Measurements from ENCODE around the gene XIRP2. TPM values are rescaled to one million over a fixed set of nuclear protein-coding genes. Genes with fewer than 3 reads are reported as not detected.

The XIRP2 gene
- total RNA-seq, 2 experiments from 2014 or later: not detected

DNA sequence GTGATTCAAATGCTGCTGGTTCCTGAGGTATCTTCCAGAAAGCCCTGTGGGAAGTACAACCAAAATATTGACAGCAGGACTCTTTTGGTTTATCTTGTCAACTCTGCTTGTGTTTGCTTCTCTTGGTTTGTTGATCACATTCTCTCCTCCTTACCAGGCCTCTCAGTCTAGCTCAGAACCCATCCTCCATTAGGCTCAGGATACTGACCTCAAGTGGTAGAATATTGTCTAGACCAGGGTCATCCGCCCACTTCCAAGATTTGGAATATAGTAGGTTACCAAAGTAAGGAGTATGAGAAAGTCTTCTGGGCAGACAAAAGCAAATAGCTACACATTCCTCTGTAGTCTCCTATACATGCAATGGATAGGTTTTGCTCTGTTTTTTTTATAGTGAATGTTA, 56.6 kb downstream of the XIRP2 start:
- Mint-ChIP-seq H3K27ac (no peak overlapping the region), H3K4me1 (ENCODE audit: low read depth) (no peaks in the 10 kb centered on the region), H3K4me3 (no peak overlapping the region), H3K9me3 (peaks cover 6% of the 10 kb centered on the region), H3K36me3 (ENCODE audit: low read depth) (no peaks in the 10 kb centered on the region), H3K27me3 (no peaks in the 10 kb centered on the region)
- ChIA-PET CTCF (no interaction called here), POLR2A (no interaction called here)
- peaks cover 0 to 5% of the 10 kb centered on the region in 2 experiments for H3K9me3 ChIP-seq (ENCODE audit: control insufficient read depth in 1 of 2, insufficient read depth in 1 of 2, low read length in 2 of 2)
- TF ChIP-seq CTCF (IDR thresholded peaks at IDR 0.05): no peak
- no peak for DNase-seq
- no peak for ATAC-seq (ENCODE audit: poor library complexity)
- intact Hi-C loops (cut with DNase I, micrococcal nuclease): no loop called here
- H3K27ac ChIP-seq (ENCODE audit: low read depth in 1 of 2, low read length in 2 of 2): no peak overlapping the region
- H3K4me3 ChIP-seq (ENCODE audit: low read length): no peak overlapping the region
- no peaks in the 10 kb centered on the region for H3K36me3 ChIP-seq (ENCODE audit: insufficient read depth, low read length)
- no peaks in the 10 kb centered on the region for H3K27me3 ChIP-seq (ENCODE audit: control insufficient read depth in 1 of 2, insufficient read depth in 2 of 2, low read length in 2 of 2)
- H3K4me1 ChIP-seq (ENCODE audit: insufficient read depth, low read length): no peaks in the 10 kb centered on the region

DNA sequence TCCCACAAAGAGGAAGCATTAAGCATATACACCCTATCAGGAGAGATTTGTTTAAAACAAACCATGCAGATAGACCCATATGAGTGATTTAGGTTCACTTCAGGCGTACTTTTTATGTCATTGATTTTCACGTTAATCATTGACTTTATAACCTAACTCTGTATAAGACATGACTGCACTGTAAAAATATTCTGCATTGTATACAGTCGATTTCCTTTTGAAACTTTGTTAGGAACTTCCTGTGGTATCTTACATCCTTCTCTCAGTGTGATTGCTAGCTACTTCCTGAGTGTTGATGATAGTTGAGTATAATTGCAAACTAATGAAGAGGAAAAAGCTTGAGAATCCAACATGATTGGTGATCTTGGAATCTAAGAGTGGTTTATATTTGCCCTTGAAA, 69.4 kb downstream of the XIRP2 start:
- Mint-ChIP-seq H3K9me3 (no peaks in the 10 kb centered on the region), H3K4me3 (no peak overlapping the region), H3K27me3 (no peaks in the 10 kb centered on the region), H3K27ac (no peak overlapping the region), H3K4me1 (ENCODE audit: low read depth) (peaks cover 10% of the 10 kb centered on the region), H3K36me3 (ENCODE audit: low read depth) (no peaks in the 10 kb centered on the region)
- Histone ChIP-seq H3K27me3 (ENCODE audit: control insufficient read depth in 1 of 2, insufficient read depth in 2 of 2, low read length in 2 of 2) (no peaks in the 10 kb centered on the region), H3K4me3 (ENCODE audit: low read length) (no peak overlapping the region), H3K36me3 (ENCODE audit: insufficient read depth, low read length) (no peaks in the 10 kb centered on the region), H3K4me1 (ENCODE audit: insufficient read depth, low read length) (no peaks in the 10 kb centered on the region), H3K27ac (ENCODE audit: low read depth in 1 of 2, low read length in 2 of 2) (no peak overlapping the region), H3K9me3 (ENCODE audit: control insufficient read depth in 1 of 2, insufficient read depth in 1 of 2, low read length in 2 of 2) (no peaks in the 10 kb centered on the region)
- no peak for TF ChIP-seq CTCF (IDR thresholded peaks at IDR 0.05)
- ATAC-seq (ENCODE audit: poor library complexity) (no peak), DNase-seq (no peak)
- ChIA-PET CTCF (no interaction called here), POLR2A (no interaction called here)
- intact Hi-C loops (cut with DNase I, micrococcal nuclease): no loop called here

DNA sequence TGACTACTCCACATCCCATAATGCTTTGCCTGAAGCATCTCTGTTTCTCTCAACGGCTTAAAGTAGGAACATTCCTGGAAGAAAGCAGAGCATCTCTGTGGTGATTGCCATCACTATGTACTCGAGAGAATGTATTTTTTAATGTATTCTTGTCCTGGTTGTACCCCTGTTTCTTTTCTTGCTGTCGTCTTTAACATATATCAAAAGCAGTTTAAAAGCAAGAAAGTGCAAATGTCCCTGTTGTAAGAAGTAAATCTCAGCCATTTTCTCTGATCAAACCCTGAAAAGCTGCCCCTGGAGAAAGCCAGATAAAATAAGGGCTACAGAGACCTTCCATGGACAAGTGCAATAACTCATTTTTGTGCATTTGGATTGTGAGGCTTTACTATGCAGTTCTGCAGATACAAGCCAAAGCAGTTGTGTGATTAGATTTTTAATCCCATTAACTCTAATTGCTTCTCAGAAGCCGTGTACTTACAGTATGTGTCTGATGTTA, 70.8 kb downstream of the XIRP2 start:
- Mint-ChIP-seq H3K27ac (no peak overlapping the region), H3K27me3 (no peaks in the 10 kb centered on the region), H3K36me3 (ENCODE audit: low read depth) (no peaks in the 10 kb centered on the region), H3K9me3 (no peaks in the 10 kb centered on the region), H3K4me1 (ENCODE audit: low read depth) (peaks cover 10% of the 10 kb centered on the region), H3K4me3 (no peak overlapping the region)
- POLR2A ChIA-PET: no interaction called here
- H3K4me3 ChIP-seq (ENCODE audit: low read length): no peak overlapping the region
- no peaks in the 10 kb centered on the region for H3K36me3 ChIP-seq (ENCODE audit: insufficient read depth, low read length)
- CTCF ChIA-PET: no interaction called here
- H3K4me1 ChIP-seq (ENCODE audit: insufficient read depth, low read length): no peaks in the 10 kb centered on the region
- ATAC-seq (ENCODE audit: poor library complexity) (no peak), DNase-seq (no peak)
- intact Hi-C loops (cut with DNase I, micrococcal nuclease): no loop called here
- H3K27me3 ChIP-seq (ENCODE audit: control insufficient read depth in 1 of 2, insufficient read depth in 2 of 2, low read length in 2 of 2): no peaks in the 10 kb centered on the region
- no peak for TF ChIP-seq CTCF (IDR thresholded peaks at IDR 0.05)
- no peak overlapping the region for H3K27ac ChIP-seq (ENCODE audit: low read depth in 1 of 2, low read length in 2 of 2)
- no peaks in the 10 kb centered on the region for H3K9me3 ChIP-seq (ENCODE audit: control insufficient read depth in 1 of 2, insufficient read depth in 1 of 2, low read length in 2 of 2)

Measured in CD4-positive, alpha-beta T cell (primary cell).